ENCODE results near the gene TYW1B. TPM values are rescaled to one million over a fixed set of nuclear protein-coding genes. Genes with fewer than 3 reads are reported as not detected.

Gene TYW1B, protein sequence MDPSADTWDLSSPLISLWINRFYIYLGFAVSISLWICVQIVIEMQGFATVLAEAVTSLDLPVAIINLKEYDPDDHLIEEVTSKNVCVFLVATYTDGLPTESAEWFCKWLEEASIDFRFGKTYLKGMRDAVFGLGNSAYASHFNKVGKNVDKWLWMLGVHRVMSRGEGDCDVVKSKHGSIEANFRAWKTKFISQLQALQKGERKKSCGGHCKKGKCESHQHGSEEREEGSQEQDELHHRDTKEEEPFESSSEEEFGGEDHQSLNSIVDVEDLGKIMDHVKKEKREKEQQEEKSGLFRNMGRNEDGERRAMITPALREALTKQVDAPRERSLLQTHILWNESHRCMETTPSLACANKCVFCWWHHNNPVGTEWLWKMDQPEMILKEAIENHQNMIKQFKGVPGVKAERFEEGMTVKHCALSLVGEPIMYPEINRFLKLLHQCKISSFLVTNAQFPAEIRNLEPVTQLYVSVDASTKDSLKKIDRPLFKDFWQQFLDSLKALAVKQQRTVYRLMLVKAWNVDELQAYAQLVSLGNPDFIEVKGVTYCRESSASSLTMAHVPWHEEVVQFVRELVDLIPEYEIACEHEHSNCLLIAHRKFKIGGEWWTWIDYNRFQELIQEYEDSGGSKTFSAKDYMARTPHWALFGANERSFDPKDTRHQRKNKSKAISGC
- total RNA-seq, result 2.1 and 4.2 TPM in 2 replicates

GRCh38 chr7:72827839-72828591 is at the start of gene TYW1B:
Gene TYW1B (minus strand): TSS chr7:72828200. CDS start chr7:72828075, 125 bp downstream.

Other genes starting within 250 kb of the TYW1B start
- 3.9 and 4.0 TPM in 2 replicates for gene POM121, start 96.9 kb upstream of the TYW1B start, total RNA-seq
- 0.32 TPM in 1 of 2 replicates, not detected in the other for gene TRIM74, start 141.3 kb upstream of the TYW1B start, total RNA-seq
- not detected in 2 replicates for gene SPDYE8, start 201.6 kb upstream of the TYW1B start, total RNA-seq
- gene SPDYE11, start 229.7 kb upstream of the TYW1B start, total RNA-seq, result not detected in 2 replicates

Data from epithelial cell of umbilical artery (primary cell).